OCI-M1 (cell line): Measurements from ENCODE around the gene TSPAN5.
"Not testable (repeated sequence)": the region's sequence is repeated elsewhere in the genome, so short reads cannot be mapped to it uniquely, and the experiment has no call there.

Experiments
- DNase-seq: peaks from one replicate; lab custom pipeline; 2025; lab: John Stamatoyannopoulos, UW

The TSPAN5 gene

GRCh38 chr4:98491899-98492559, 166.4 kb downstream of the TSPAN5 start:
- DNase-seq, result no peak

GRCh38 chr4:98490251-98490650, 168.2 kb downstream of the TSPAN5 start:
- DNase-seq, result no peak

GRCh38 chr4:98485816-98486345, 172.5 kb downstream of the TSPAN5 start:
- no peak for DNase-seq

GRCh38 chr4:98484031-98484430, 174.4 kb downstream of the TSPAN5 start:
- DNase-seq, result no peak

GRCh38 chr4:98482847-98483806, 175.3 kb downstream of the TSPAN5 start:
- DNase-seq, result no peak

GRCh38 chr4:98482503-98482846, 175.9 kb downstream of the TSPAN5 start:
- no peak for DNase-seq

GRCh38 chr4:98481167-98481566, 177.2 kb downstream of the TSPAN5 start:
- DNase-seq, result no peak

- DNase-seq, result no peak
These were observed 177.9 kb downstream of the TSPAN5 start for GRCh38 chr4:98480535-98480934.

GRCh38 chr4:98479590-98479989, 178.8 kb downstream of the TSPAN5 start:
- not testable (repeated sequence) for DNase-seq

GRCh38 chr4:98476891-98477290, 181.5 kb downstream of the TSPAN5 start:
- DNase-seq, result no peak

GRCh38 chr4:98474408-98474844, 184.0 kb downstream of the TSPAN5 start:
- DNase-seq, result peak; percentile 48

GRCh38 chr4:98473046-98473445, 185.4 kb downstream of the TSPAN5 start:
- no peak for DNase-seq

- DNase-seq, result peak; percentile 81
These were observed 187.6 kb downstream of the TSPAN5 start for GRCh38 chr4:98470831-98471230.

GRCh38 chr4:98470366-98470765, 188.0 kb downstream of the TSPAN5 start:
- no peak for DNase-seq

GRCh38 chr4:98469771-98470170, 188.6 kb downstream of the TSPAN5 start:
- no peak for DNase-seq

- no peak for DNase-seq
These were observed 189.7 kb downstream of the TSPAN5 start for GRCh38 chr4:98468709-98469108.

GRCh38 chr4:98467627-98468072, 190.8 kb downstream of the TSPAN5 start:
- DNase-seq, result peak; percentile 89

GRCh38 chr4:98466868-98467599, 191.4 kb downstream of the TSPAN5 start:
- DNase-seq, result no peak

GRCh38 chr4:98462487-98462886, 195.9 kb downstream of the TSPAN5 start:
- no peak for DNase-seq

GRCh38 chr4:98461121-98461865, 197.1 kb downstream of the TSPAN5 start:
- DNase-seq, result not testable (repeated sequence)

GRCh38 chr4:98457422-98457821, 201.0 kb downstream of the TSPAN5 start:
- not testable (repeated sequence) for DNase-seq
